GM18507 (cell line): ENCODE measurements around the gene DNAJC22.

Source experiments
- DNase-seq: peaks from one replicate; pipeline ENCODE4 v3.0.0; 2011; ENCODE audit warnings: low read depth; ENCODE audit not compliant: insufficient read length; ENCODE audit errors: extremely low spot score
- FAIRE-seq: peaks from 2 replicates; lab custom pipeline; 2011; peaks lifted over from hg19 to GRCh38; lab: Jason Lieb, UNC

The DNAJC22 gene

DNA sequence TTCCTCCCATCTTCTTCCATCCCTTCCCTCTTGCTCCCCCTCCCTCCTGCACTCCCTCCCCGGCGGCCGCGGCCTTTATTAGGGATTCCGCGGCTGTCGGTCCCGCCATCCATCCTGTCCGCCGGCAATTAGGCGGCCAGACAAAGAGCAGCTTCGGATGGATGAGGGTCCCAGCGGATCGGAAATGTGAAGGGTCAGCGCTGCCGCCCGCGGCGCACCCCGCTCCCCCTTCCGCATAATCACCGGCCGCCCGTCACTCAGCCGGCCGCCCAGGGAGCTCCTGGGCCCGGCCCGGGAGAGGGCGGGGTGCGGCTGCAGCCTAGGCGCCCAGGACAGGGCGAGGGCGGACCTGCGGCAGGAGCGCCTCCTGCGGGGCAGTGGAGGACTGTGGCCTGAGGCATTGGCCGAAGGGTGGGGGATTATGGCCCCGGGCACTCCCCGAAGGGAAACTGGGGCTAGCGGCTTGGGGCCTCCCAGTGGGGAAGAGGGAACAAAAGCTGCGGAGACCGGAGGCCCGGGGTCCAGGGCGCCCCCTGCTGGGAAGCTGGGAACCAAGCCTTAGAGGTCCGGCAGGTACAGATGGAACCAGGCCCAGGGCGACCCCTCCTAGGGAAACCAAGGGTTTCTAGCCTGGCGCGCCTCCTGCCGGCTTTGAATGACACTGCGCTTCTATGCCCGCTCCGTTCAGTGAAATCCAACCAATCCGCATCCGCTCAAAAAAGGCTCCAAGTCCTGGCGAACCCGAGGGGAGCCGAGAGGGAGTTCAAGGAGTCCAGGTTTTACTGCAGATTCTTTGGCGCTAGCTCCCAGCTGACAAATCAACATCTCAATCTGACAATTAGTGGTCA, 4.4 kb upstream of the DNAJC22 start:
- FAIRE-seq (peak; percentile 90), DNase-seq (no peak)

DNA sequence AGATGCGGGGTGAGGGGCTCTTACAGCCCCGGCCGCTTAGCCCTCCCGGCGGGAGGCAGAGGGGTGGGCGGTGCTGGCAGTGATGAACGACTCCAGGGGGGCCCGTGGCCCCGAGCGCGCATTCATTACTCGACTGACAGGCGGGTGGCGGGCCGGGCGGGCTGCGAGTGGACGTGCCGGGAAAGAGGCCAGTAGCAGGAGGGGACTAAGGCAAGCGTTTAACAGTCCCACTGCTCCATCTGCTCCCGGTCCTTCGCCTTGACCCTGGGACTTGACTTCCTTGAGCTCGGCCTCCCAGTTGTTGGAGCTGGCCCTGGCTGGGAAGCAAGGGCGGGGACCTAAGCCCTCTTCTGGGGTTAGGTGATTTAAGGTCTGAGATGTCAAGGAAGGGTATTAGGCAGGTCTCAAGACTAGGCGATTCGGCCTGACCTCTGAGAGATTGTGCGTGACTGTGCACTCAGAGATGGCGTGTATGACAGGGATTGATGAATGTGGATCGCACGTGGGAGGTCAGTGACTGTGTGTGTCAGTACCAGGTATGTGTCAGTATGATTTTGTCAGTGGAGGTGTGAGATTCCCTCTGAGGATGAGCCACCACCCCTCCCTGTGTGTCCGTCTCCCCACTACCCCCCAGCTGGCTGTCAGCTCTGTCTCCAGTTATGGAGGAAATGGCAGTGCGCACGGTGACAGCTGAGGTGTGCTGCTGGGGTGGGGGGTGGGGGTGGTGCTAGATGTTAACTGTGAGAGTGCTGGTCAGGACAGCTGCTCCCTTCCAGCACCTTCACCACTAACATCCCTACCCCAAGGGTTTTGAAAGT, 3.6 kb upstream of the DNAJC22 start:
- no peak for DNase-seq
- no peak for FAIRE-seq

- FAIRE-seq (no peak), DNase-seq (no peak)
Measured at GRCh38 chr12:49344486-49345050, 2.1 kb upstream of the DNAJC22 start.

GRCh38 chr12:49345051-49345824, 1.4 kb upstream of the DNAJC22 start:
- DNase-seq (no peak), FAIRE-seq (no peak)

GRCh38 chr12:49345825-49346658, 646 bp upstream of the DNAJC22 start:
- FAIRE-seq (no peak), DNase-seq (no peak)

GRCh38 chr12:49347311-49348193, 864 bp downstream of the DNAJC22 start:
- FAIRE-seq, result peak; percentile 62
- no peak for DNase-seq

- DNase-seq, result no peak
- no peak for FAIRE-seq
Measured at GRCh38 chr12:49348781-49349180, 2.1 kb downstream of the DNAJC22 start.

- no peak for FAIRE-seq
- DNase-seq, result no peak
Measured at GRCh38 chr12:49349266-49349665, 2.6 kb downstream of the DNAJC22 start.

GRCh38 chr12:49352351-49352750, 5.7 kb downstream of the DNAJC22 start:
- FAIRE-seq, result no peak

DNA sequence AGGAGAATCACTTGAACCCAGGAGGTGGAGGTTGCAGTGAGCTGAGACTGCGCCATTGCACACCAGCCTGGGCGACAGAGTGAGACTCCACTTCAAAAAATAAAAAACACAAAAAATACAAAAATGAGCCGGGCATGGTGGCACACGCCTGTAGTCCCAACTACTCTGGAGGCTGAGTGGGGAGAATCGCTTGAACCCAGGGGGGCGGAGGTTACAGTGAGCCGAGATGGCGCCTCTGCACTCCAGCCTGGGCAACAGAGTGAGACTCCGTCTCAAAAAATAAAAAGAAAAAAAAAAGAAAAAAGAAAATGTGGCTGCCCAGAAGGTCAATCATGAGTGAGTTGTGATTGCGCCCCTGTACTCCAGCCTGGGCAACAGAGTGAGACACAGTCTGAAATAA, 9.2 kb downstream of the DNAJC22 start:
- no peak for FAIRE-seq
- DNase-seq, result no peak

More at GRCh38 chr12:49352351-49352750, 5.7 kb downstream of the DNAJC22 start:
- DNase-seq, result no peak

GRCh38 chr12:49357103-49357678, 10.5 kb downstream of the DNAJC22 start:
- FAIRE-seq (no peak), DNase-seq (no peak)

DNA sequence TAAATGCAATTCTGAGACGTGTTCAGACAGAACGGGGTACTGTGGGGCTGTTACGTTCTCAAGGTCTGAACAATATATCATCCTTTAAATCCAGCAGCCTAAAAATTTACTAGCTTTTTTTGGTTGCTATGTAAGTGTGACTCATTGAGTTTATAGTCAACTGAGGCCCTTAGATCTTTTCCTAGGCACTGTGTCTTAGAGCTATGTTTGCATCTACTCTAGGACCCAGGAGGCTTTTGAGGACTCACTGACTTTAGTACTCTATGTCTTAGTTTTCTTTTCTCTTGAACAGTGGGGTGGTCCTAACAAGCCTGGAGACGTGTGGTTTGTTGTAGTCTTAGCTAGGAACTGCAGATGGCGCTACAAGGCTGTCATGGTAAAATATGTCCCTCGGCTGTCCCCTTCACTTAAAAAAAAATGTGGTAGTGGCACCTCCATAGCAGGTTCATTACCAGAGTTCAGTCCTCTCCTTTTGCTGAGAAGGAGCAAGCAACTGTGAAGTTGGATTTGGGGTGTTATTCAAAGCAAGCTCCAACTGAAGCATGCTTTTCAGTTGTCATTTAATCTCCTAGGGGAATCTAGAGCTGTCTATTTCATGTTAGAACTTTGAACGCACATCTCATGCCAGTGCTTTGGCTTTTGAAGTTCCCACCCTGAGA, 11.9 kb downstream of the DNAJC22 start:
- DNase-seq (no peak), FAIRE-seq (peak; percentile 80)

GRCh38 chr12:49359671-49360070, 13.0 kb downstream of the DNAJC22 start:
- FAIRE-seq (no peak), DNase-seq (no peak)

DNA sequence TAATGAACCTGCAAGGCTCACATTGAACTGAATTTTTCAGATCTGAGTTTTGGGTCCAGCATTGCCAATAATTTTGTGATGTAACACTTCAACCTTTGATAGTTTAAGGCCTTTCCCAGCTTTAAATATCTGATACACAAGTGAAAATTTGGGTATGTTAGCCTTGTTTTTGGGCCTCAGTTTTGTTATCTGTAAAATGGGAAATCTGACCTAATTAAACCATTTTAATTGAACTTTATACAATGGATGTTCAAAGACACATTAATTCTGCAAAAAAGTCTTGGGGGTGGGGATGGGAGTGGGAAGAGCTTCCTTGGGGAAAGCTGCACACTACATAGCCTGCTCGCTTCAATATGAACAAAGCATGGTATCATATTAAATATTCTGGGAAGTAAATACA, 15.4 kb downstream of the DNAJC22 start:
- FAIRE-seq (no peak), DNase-seq (no peak)

- FAIRE-seq, result no peak
- DNase-seq, result no peak
Measured at GRCh38 chr12:49364989-49365388, 18.3 kb downstream of the DNAJC22 start.

GRCh38 chr12:49365542-49365941, 18.9 kb downstream of the DNAJC22 start:
- DNase-seq, result no peak
- no peak for FAIRE-seq

GRCh38 chr12:49366096-49366651, 19.5 kb downstream of the DNAJC22 start:
- DNase-seq (no peak), FAIRE-seq (no peak)
